Stomach (tissue), 8 donors: ENCODE measurements around the gene BLACAT1. TPM values are rescaled to one million over a fixed set of nuclear protein-coding genes. Genes with fewer than 3 reads are reported as not detected.

Source experiments
- polyA plus RNA-seq, 3 donors: library from polyadenylated mRNA; stranded (reverse); fragments of 200-250 nt; gene quantifications; one replicate each; pipeline ENCODE4 v1.2.3, GENCODE V29; 2013
- small RNA-seq, 4 donors: library from RNA; depleted of rRNA; stranded (forward); fragments of <200 nt; gene quantifications; one replicate each; pipeline ENCODE3, GENCODE V24; 2016
- total RNA-seq, 5 donors: library from RNA; depleted of rRNA; stranded (reverse); fragments of >200 nt; gene quantifications; one replicate each; pipeline versions ENCODE4 v1.1.0 to v1.2.3, GENCODE V29; 2014 to 2016
- donor health status: healthy with polysubstance abuse.
- donor health status: Bipolar disorder and iron deficiency.
- donor health status: healthy.

The BLACAT1 gene
- total and polyA plus RNA-seq, 8 donors, result 0.37 to 0.43 TPM; not detected in 6

Small RNA genes lying within 50 kb of the gene (small RNA-seq; reads per million reads assigned to genes)
- 0 to 0.77 (median 0.15) reads per million in 4 donors for gene MIR135B

Other genes starting within 250 kb of the BLACAT1 start
- gene DSTYK, start 244.3 kb downstream of the BLACAT1 start, total RNA-seq, result 10 to 100 TPM in 1 of 5 donors, 1 to 10 TPM in 4; 2.9 to 15.2 (median 5.8) TPM
- gene DSTYK, start 244.3 kb downstream of the BLACAT1 start, polyA plus RNA-seq, result 1 to 10 TPM; 2.4 to 3.3 (median 2.4) TPM
- 1 to 10 TPM in 2 of 5 donors, under 1 TPM in 1, not detected in 2; 0.45 to 3.1 (median 1.4) TPM for gene TMCC2, start 228.1 kb downstream of the BLACAT1 start, total RNA-seq
- 1 to 10 TPM in 2 of 3 donors, under 1 TPM in 1; 0.78 to 1.8 (median 1.5) TPM for gene TMCC2, start 228.1 kb downstream of the BLACAT1 start, polyA plus RNA-seq
- 10 to 100 TPM in 1 of 5 donors, 1 to 10 TPM in 3, under 1 TPM in 1; 0.58 to 16.5 (median 3.1) TPM for gene NUAK2, start 134.3 kb downstream of the BLACAT1 start, total RNA-seq
- 1 to 10 TPM; 1.2 to 2.7 (median 1.3) TPM for gene NUAK2, start 134.3 kb downstream of the BLACAT1 start, polyA plus RNA-seq
- gene KLHDC8A, start 99.1 kb downstream of the BLACAT1 start, total RNA-seq, result 1 to 10 TPM in 2 of 5 donors, under 1 TPM in 1, not detected in 2; 0.72 to 3.1 (median 2.4) TPM
- gene KLHDC8A, start 99.1 kb downstream of the BLACAT1 start, polyA plus RNA-seq, result 1 to 10 TPM; 2.3 to 6.9 (median 5.1) TPM
- not detected for gene LEMD1, start 34.0 kb downstream of the BLACAT1 start, total RNA-seq
- 1 to 10 TPM in 2 of 3 donors, under 1 TPM in 1; 0.95 to 3.7 (median 1.7) TPM for gene LEMD1, start 34.0 kb downstream of the BLACAT1 start, polyA plus RNA-seq
- 100 to 1,000 TPM in 1 of 5 donors, 10 to 100 TPM in 3, 1 to 10 TPM in 1; 3.7 to 174 (median 57.2) TPM for gene CDK18, start 48.6 kb upstream of the BLACAT1 start, total RNA-seq
- gene CDK18, start 48.6 kb upstream of the BLACAT1 start, polyA plus RNA-seq, result 10 to 100 TPM; 17.2 to 34.8 (median 22.0) TPM
- gene ELK4, start 176.0 kb upstream of the BLACAT1 start, total RNA-seq, result 10 to 100 TPM in 4 of 5 donors, 1 to 10 TPM in 1; 8.0 to 38.7 (median 18.1) TPM
- gene ELK4, start 176.0 kb upstream of the BLACAT1 start, polyA plus RNA-seq, result 1 to 10 TPM; 3.5 to 4.1 (median 4.0) TPM
- gene SLC45A3, start 224.5 kb upstream of the BLACAT1 start, total RNA-seq, result 10 to 100 TPM in 3 of 5 donors, 1 to 10 TPM in 2; 4.5 to 30.1 (median 21.4) TPM
- gene SLC45A3, start 224.5 kb upstream of the BLACAT1 start, polyA plus RNA-seq, result 1 to 10 TPM; 1.6 to 8.2 (median 3.8) TPM